ENCODE results near the gene SBF2.
"Not testable (repeated sequence)": the region's sequence is repeated elsewhere in the genome, so short reads cannot be mapped to it uniquely, and the experiment has no call there.

The SBF2 gene

DNA sequence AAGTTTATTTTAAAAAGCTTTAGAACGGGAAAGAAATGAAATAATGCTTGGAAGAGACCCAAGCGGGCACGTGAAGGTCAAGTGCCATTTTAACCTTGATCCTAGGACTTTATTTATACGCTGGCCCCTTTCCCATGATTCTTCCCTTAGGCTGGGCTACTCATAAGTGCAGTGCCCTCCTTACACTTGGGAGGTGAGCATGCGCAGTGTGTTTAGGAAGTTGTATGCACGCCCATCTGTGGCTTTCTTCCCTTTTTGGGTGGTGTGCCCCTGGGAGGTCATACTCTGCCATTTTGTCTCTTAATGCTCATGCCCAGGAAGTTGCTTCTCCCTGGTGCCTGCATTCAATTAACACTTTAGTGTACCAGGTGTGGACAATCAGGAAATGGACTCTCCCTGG is 390.4 kb downstream of the SBF2 start:
- Histone ChIP-seq H3K9me3 (ENCODE audit: control insufficient read depth, low read length) (no peaks in the 10 kb centered on the region), H3K4me3 (ENCODE audit: insufficient read depth, low read depth, low read length) (no peak overlapping the region), H3K27ac (ENCODE audit: insufficient read depth, low read depth, low read length, poor library complexity, severe bottlenecking) (no peak overlapping the region), H3K27me3 (ENCODE audit: control insufficient read depth, insufficient read depth, low read length, poor library complexity, severe bottlenecking) (no peaks in the 10 kb centered on the region), H3K4me1 (ENCODE audit: control insufficient read depth, insufficient read depth, low read length) (peaks cover 5% of the 10 kb centered on the region), H3K36me3 (ENCODE audit: control insufficient read depth, insufficient read depth, low read length) (no peaks in the 10 kb centered on the region)
- WGBS, 2 experiments = 95% methylated on average over 6 of the region's 6 CpGs

DNA sequence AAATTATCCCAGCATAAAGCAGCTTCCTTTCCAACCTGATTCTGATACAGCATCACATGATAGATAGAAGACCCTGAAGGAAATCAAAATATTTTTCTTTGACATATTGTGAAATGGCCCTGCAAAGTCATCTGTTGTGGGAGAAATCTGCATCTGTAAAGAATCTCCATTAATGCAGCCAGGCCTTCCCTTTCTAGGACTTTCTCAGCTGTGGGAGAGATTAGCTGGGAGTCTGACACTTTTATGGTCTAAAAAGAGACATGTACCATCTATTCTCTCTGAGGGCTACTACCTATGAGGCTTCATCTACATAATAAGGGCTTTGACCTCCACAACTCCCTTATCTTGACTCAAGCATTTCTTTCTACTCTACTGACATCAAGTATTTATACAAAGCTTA is 392.1 kb downstream of the SBF2 start:
- H3K4me1 ChIP-seq (ENCODE audit: control insufficient read depth, insufficient read depth, low read length) = peaks cover 5% of the 10 kb centered on the region
- H3K27ac ChIP-seq (ENCODE audit: insufficient read depth, low read depth, low read length, poor library complexity, severe bottlenecking) = no peak overlapping the region
- no peaks in the 10 kb centered on the region for H3K27me3 ChIP-seq (ENCODE audit: control insufficient read depth, insufficient read depth, low read length, poor library complexity, severe bottlenecking)
- H3K9me3 ChIP-seq (ENCODE audit: control insufficient read depth, low read length) = no peaks in the 10 kb centered on the region
- no peaks in the 10 kb centered on the region for H3K36me3 ChIP-seq (ENCODE audit: control insufficient read depth, insufficient read depth, low read length)
- H3K4me3 ChIP-seq (ENCODE audit: insufficient read depth, low read depth, low read length) = no peak overlapping the region

DNA sequence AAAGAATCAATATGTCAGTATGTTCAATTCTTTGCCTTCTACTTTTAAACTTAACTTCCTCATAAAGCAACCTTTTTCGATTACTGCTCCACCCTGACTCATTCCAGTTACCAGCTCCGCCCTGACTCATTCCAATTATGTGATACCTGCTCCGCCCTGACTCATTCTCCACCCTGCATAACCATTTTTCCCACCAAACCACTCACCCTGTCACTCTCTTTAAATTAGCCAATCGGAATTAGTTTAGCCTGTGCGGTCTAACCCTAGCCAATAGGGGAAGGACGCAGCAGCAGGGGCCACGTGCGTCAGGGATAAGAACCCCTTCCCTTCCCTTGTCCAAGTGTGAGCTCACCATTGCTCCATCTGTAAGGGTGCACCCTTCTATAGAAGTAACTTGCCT is 393.8 kb downstream of the SBF2 start:
- not testable (repeated sequence) for H3K9me3 ChIP-seq (ENCODE audit: control insufficient read depth, low read length)
- WGBS, 2 experiments = 92 to 96% methylated on average over 8 of the region's 8 CpGs

DNA sequence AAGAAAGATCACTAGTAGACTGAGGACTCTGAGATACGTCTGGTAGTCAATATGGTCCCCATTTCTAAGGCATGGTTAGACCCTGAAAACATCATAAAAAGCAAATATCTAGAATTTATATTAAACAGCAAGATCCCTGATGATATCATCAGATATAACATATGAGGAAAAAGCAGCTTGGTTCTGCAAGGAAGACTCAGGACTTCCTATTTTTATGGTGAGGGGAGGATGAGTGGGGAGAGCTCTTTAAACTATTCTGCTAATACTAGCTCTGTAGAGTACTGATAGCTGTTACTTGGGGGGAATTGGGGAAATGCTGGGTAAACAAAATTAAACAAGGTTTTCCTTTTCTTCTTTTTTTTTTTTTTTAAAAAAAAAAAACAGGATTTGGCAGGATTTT is 394.3 kb downstream of the SBF2 start:
- Histone ChIP-seq H3K27me3 (ENCODE audit: control insufficient read depth, insufficient read depth, low read length, poor library complexity, severe bottlenecking) (no peaks in the 10 kb centered on the region), H3K27ac (ENCODE audit: insufficient read depth, low read depth, low read length, poor library complexity, severe bottlenecking) (no peak overlapping the region), H3K4me3 (ENCODE audit: insufficient read depth, low read depth, low read length) (no peak overlapping the region), H3K4me1 (ENCODE audit: control insufficient read depth, insufficient read depth, low read length) (no peaks in the 10 kb centered on the region), H3K9me3 (ENCODE audit: control insufficient read depth, low read length) (no peaks in the 10 kb centered on the region), H3K36me3 (ENCODE audit: control insufficient read depth, insufficient read depth, low read length) (no peaks in the 10 kb centered on the region)
- 86 to 93% methylated on average over 1 of the region's 1 CpG for WGBS, 2 experiments

More for the DNA sequence above, 393.8 kb downstream of the SBF2 start:
- H3K4me1 ChIP-seq (ENCODE audit: control insufficient read depth, insufficient read depth, low read length); H3K36me3 ChIP-seq (ENCODE audit: control insufficient read depth, insufficient read depth, low read length); H3K4me3 ChIP-seq (ENCODE audit: insufficient read depth, low read depth, low read length); H3K27me3 ChIP-seq (ENCODE audit: control insufficient read depth, insufficient read depth, low read length, poor library complexity, severe bottlenecking); H3K27ac ChIP-seq (ENCODE audit: insufficient read depth, low read depth, low read length, poor library complexity, severe bottlenecking): not testable (repeated sequence)

DNA sequence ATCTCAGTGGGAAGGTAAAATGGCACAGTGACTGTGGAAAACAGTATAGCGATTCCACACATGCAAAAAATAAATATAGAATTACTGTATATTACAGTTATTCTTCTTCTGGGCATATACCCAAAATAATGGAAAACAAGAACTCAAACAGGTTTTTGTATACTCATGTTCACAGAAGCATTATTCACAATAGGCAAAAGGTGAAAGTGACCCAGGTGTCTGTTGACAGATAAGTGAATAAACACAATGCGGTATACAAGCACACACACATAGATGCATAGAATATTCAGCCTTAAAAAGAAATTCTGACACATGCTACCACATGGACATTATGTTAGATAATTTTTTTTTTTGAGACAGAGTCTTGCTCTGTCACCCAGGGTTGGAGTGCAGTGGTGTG is 397.1 kb downstream of the SBF2 start:
- H3K27ac ChIP-seq (ENCODE audit: insufficient read depth, low read depth, low read length, poor library complexity, severe bottlenecking) = no peak overlapping the region

DNA sequence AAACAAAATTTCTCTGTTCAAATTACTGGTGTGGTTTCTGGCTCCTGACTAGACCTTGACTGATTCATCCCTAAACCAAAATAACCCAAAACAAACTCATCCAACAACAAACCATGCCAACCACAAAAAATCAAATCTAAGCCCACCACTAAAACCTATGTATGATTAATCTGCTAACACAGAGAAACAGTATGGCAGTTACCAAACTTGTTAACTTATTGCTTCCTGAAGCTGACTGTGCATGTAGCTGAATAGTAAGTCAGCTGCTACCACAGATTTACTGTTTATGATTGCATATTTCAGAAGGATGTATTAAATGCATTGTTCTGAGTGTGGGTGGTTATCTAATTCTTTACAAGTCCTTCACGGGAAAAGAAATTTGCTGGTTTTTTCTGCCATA is 399.0 kb downstream of the SBF2 start:
- Histone ChIP-seq H3K36me3 (ENCODE audit: control insufficient read depth, insufficient read depth, low read length) (no peaks in the 10 kb centered on the region), H3K27ac (ENCODE audit: insufficient read depth, low read depth, low read length, poor library complexity, severe bottlenecking) (no peak overlapping the region), H3K4me3 (ENCODE audit: insufficient read depth, low read depth, low read length) (no peak overlapping the region), H3K4me1 (ENCODE audit: control insufficient read depth, insufficient read depth, low read length) (no peaks in the 10 kb centered on the region), H3K9me3 (ENCODE audit: control insufficient read depth, low read length) (no peaks in the 10 kb centered on the region), H3K27me3 (ENCODE audit: control insufficient read depth, insufficient read depth, low read length, poor library complexity, severe bottlenecking) (no peaks in the 10 kb centered on the region)
- 93 to 100% methylated on average over 1 of the region's 1 CpG for WGBS, 2 experiments

More for the DNA sequence above, 397.1 kb downstream of the SBF2 start:
- no peaks in the 10 kb centered on the region for H3K36me3 ChIP-seq (ENCODE audit: control insufficient read depth, insufficient read depth, low read length)
- 80% methylated on average over 1 of the region's 2 CpGs; no CpG with 5 or more reads in 1 of the 2 experiments for WGBS, 2 experiments
- no peak overlapping the region for H3K4me3 ChIP-seq (ENCODE audit: insufficient read depth, low read depth, low read length)
- no peaks in the 10 kb centered on the region for H3K27me3 ChIP-seq (ENCODE audit: control insufficient read depth, insufficient read depth, low read length, poor library complexity, severe bottlenecking)
- no peaks in the 10 kb centered on the region for H3K4me1 ChIP-seq (ENCODE audit: control insufficient read depth, insufficient read depth, low read length)
- no peaks in the 10 kb centered on the region for H3K9me3 ChIP-seq (ENCODE audit: control insufficient read depth, low read length)

DNA sequence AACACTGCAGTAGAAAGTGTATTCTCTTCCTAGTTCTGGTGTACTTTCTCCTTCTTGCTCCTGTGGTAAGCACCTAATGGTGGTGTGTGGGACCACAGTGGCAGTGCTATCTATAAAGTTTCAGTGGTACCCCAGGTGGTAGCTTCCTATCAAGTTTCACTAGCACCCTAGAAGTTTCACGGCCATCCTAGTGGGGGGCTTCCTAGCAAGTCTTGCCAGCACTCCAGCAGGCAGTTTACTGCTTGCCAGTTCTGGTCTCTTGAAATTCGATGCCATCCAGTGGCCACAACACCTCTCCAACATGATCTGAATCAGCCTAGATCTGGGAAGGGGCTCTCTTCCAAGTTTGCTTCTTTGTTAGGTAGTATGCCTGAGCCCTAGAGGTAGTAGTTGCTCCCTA is 400.5 kb downstream of the SBF2 start:
- Histone ChIP-seq H3K27me3 (ENCODE audit: control insufficient read depth, insufficient read depth, low read length, poor library complexity, severe bottlenecking) (no peaks in the 10 kb centered on the region), H3K36me3 (ENCODE audit: control insufficient read depth, insufficient read depth, low read length) (no peaks in the 10 kb centered on the region), H3K4me1 (ENCODE audit: control insufficient read depth, insufficient read depth, low read length) (no peaks in the 10 kb centered on the region), H3K27ac (ENCODE audit: insufficient read depth, low read depth, low read length, poor library complexity, severe bottlenecking) (no peak overlapping the region), H3K9me3 (ENCODE audit: control insufficient read depth, low read length) (no peaks in the 10 kb centered on the region), H3K4me3 (ENCODE audit: insufficient read depth, low read depth, low read length) (no peak overlapping the region)
- 76 to 84% methylated on average over 2 of the region's 2 CpGs for WGBS, 2 experiments

DNA sequence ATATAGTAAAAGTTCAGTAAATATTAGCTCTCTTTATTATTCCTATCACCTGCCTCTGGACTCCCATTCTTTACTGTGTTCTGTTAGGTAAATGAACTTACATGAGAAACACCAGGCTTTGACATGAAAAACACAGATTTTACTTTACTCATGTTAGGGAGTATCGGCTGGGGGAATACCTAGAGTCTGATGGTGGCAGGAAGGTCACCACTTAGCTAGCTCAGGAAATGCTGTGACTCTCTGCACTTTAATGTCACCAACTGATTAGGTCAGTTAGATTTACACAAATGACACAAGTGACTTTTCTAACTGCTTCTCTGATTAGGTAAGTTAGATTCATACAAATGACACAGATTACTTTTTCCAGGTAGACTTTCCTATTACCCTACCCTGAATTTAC is 405.1 kb downstream of the SBF2 start:
- Histone ChIP-seq H3K27ac (ENCODE audit: insufficient read depth, low read depth, low read length, poor library complexity, severe bottlenecking) (no peak overlapping the region), H3K9me3 (ENCODE audit: control insufficient read depth, low read length) (no peaks in the 10 kb centered on the region), H3K4me1 (ENCODE audit: control insufficient read depth, insufficient read depth, low read length) (no peaks in the 10 kb centered on the region), H3K27me3 (ENCODE audit: control insufficient read depth, insufficient read depth, low read length, poor library complexity, severe bottlenecking) (no peaks in the 10 kb centered on the region), H3K4me3 (ENCODE audit: insufficient read depth, low read depth, low read length) (no peak overlapping the region), H3K36me3 (ENCODE audit: control insufficient read depth, insufficient read depth, low read length) (no peaks in the 10 kb centered on the region)
- 71 to 94% methylated on average over 1 of the region's 1 CpG for WGBS, 2 experiments

DNA sequence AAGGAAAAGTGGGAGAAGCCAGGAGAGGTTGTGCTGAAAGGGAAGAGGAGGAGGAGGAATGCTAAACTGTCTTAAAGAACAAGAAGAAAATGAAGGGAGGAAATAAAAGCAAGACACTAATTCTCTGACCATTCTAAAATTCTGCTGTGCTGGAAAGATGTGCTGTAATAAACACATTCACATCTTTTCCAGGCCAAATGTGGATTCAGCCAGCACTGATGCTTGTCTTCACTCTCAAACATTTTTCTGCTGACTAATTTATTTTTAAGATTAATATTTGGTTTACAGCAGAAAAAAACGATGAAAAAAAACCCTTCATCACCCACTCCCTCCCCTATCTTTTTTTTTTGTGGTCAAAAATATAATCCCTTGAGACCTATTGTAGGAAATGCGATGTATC is 406.5 kb downstream of the SBF2 start:
- Histone ChIP-seq H3K4me1 (ENCODE audit: control insufficient read depth, insufficient read depth, low read length) (no peaks in the 10 kb centered on the region), H3K27ac (ENCODE audit: insufficient read depth, low read depth, low read length, poor library complexity, severe bottlenecking) (no peak overlapping the region), H3K4me3 (ENCODE audit: insufficient read depth, low read depth, low read length) (no peak overlapping the region), H3K27me3 (ENCODE audit: control insufficient read depth, insufficient read depth, low read length, poor library complexity, severe bottlenecking) (no peaks in the 10 kb centered on the region), H3K9me3 (ENCODE audit: control insufficient read depth, low read length) (no peaks in the 10 kb centered on the region), H3K36me3 (ENCODE audit: control insufficient read depth, insufficient read depth, low read length) (no peaks in the 10 kb centered on the region)
- 80 to 96% methylated on average over 1 to 2 of the region's 2 CpGs for whole genome bisulfite sequencing, 2 experiments

DNA sequence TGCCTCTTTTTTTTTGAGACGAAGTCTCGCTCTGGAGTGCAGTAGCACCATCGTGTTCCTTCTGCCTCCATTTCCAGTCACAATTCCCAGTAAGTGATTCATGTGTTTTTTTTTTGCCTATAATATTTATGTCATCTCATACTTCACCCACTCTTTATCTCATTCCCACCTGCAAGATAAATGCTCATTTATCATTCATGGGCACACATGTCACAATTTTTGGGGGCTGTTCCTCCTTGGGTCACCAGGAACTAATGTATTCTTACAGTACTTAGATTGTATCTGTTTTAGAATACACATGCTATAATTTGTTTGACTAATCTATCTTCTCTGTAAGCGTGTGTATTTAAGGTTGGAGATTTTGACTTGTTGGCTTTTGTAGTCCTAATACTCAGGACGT is 407.4 kb downstream of the SBF2 start:
- Histone ChIP-seq H3K9me3 (ENCODE audit: control insufficient read depth, low read length) (no peaks in the 10 kb centered on the region), H3K36me3 (ENCODE audit: control insufficient read depth, insufficient read depth, low read length) (no peaks in the 10 kb centered on the region), H3K4me3 (ENCODE audit: insufficient read depth, low read depth, low read length) (no peak overlapping the region), H3K4me1 (ENCODE audit: control insufficient read depth, insufficient read depth, low read length) (no peaks in the 10 kb centered on the region), H3K27ac (ENCODE audit: insufficient read depth, low read depth, low read length, poor library complexity, severe bottlenecking) (no peak overlapping the region), H3K27me3 (ENCODE audit: control insufficient read depth, insufficient read depth, low read length, poor library complexity, severe bottlenecking) (no peaks in the 10 kb centered on the region)
- 84 to 96% methylated on average over 5 of the region's 5 CpGs for WGBS, 2 experiments

DNA sequence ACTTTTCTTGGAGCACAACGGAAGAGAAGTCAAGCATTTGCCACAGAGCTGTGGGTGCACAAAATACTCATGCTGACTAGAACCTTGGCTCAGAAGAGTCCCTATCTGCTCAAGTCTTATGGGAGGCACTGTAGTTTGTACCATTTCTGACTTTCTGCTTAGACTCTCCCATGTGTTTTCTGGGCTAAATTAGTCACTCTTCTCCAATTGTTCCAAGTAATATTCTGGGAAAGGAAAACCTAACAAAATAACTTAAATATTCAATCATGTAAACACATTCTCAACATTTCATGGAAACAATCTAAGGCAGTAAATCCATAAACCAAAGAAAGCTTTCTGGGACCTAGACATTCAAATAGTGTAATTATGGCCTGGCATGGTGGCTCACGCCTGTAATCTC is 409.4 kb downstream of the SBF2 start:
- no peaks in the 10 kb centered on the region for H3K9me3 ChIP-seq (ENCODE audit: control insufficient read depth, low read length)
- 90 to 96% methylated on average over 2 of the region's 2 CpGs for whole genome bisulfite sequencing, 2 experiments
- no peak overlapping the region for H3K27ac ChIP-seq (ENCODE audit: insufficient read depth, low read depth, low read length, poor library complexity, severe bottlenecking)
- H3K4me3 ChIP-seq (ENCODE audit: insufficient read depth, low read depth, low read length) = no peak overlapping the region
- no peaks in the 10 kb centered on the region for H3K36me3 ChIP-seq (ENCODE audit: control insufficient read depth, insufficient read depth, low read length)
- H3K4me1 ChIP-seq (ENCODE audit: control insufficient read depth, insufficient read depth, low read length) = no peaks in the 10 kb centered on the region
- H3K27me3 ChIP-seq (ENCODE audit: control insufficient read depth, insufficient read depth, low read length, poor library complexity, severe bottlenecking) = no peaks in the 10 kb centered on the region

Measured in ectodermal cell (in vitro differentiated cells).